ENCODE results near the gene CKLF. TPM values are rescaled to one million over a fixed set of nuclear protein-coding genes. Genes with fewer than 3 reads are reported as not detected.

CKLF gene
- total RNA-seq, 1 experiment from 2014 or later, result 47.9 TPM

DNA sequence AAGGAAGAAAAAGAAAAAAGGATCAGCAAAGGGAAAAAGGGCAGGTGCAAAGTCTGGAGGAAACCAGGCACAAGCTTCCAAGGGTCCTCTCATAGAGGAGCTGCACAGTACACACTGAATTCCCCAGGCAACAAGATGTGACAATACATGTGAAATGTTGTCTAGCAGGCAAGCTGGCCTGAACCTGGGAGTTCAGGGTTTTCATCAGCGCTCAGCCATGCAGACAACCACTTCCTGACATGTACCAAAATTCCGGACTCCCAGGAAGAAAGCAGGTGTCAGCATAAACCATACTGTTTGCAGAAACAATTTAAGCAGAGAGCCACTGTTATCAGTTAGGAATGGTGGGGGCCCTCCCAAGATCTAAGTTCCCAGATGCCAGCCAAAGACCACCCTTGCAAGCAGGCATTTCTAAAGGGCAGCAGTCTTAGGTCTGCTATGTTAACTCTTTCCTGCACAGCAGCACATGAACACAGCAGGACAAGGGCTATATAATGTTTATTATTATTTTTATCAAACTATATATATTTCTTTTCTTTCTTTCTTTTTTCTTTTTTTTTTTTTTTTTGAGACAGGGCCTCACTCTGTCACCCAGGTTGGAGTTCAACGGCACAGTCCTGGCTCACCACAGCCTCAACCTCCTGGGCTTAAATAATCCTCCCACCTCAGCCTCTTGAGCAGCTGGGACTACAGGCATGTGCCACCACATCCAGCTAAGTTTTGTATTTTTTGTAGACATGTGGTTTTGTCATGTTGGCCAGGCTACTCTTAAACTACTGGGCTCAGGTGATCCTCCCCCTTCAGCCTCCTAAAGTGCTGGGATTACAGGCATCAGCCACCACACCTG, 12.5 kb upstream of the CKLF start:
- Histone ChIP-seq H3K4me3 (ENCODE audit: low read depth, low read length, poor library complexity, severe bottlenecking) (no peak overlapping the region), H3K27me3 (replicated peaks; ENCODE audit: insufficient read depth, low read depth, low read length, poor library complexity) (no peaks in the 10 kb centered on the region), H3K9me3 (ENCODE audit: low read depth, low read length, poor library complexity, severe bottlenecking) (no peaks in the 10 kb centered on the region), H3K36me3 (ENCODE audit: insufficient read depth, low read length, poor library complexity, severe bottlenecking) (no peaks in the 10 kb centered on the region), H3K4me1 (ENCODE audit: insufficient read depth, low read length, poor library complexity, severe bottlenecking) (no peaks in the 10 kb centered on the region), H3K27ac (ENCODE audit: low read depth, low read length, poor library complexity, severe bottlenecking) (no peak overlapping the region)
- CTCF ChIA-PET, result no interaction called here
- POLR2A ChIA-PET (ENCODE audit: low non-redundant PET), result no interaction called here
- TF ChIP-seq EZH2 (IDR thresholded peaks at IDR 0.05; ENCODE audit: borderline replicate concordance, low read depth, low read length, poor library complexity, severe bottlenecking) (no peak), CTCF (conservative IDR thresholded peaks at IDR 0.05; ENCODE audit: low read depth, low read length) (no peak)
- DNase-seq (ENCODE audit: low spot score), result no peak
- intact Hi-C loops (cut with micrococcal nuclease; ENCODE audit: unreplicated experiment), result no loop called here
- no TSS peak for BruUV-seq (replicated peaks)

- BruUV-seq (replicated peaks), result no TSS peak
- no peaks in the 10 kb centered on the region for H3K36me3 ChIP-seq (ENCODE audit: insufficient read depth, low read length, poor library complexity, severe bottlenecking)
- H3K4me3 ChIP-seq (ENCODE audit: low read depth, low read length, poor library complexity, severe bottlenecking), result no peak overlapping the region
- no peaks in the 10 kb centered on the region for H3K4me1 ChIP-seq (ENCODE audit: insufficient read depth, low read length, poor library complexity, severe bottlenecking)
- no peak overlapping the region for H3K27ac ChIP-seq (ENCODE audit: low read depth, low read length, poor library complexity, severe bottlenecking)
- DNase-seq (ENCODE audit: low spot score), result no peak
- TF ChIP-seq EZH2 (IDR thresholded peaks at IDR 0.05; ENCODE audit: borderline replicate concordance, low read depth, low read length, poor library complexity, severe bottlenecking), result no peak
- ChIA-PET POLR2A (ENCODE audit: low non-redundant PET) (interaction anchor here (0.7 kb wide), 1 partner anchor 127 kb away, joined by 4 read pairs; no protein-coding TSS in a partner anchor), CTCF (no interaction called here)
- intact Hi-C loops (cut with micrococcal nuclease; ENCODE audit: unreplicated experiment), result no loop called here
- no peaks in the 10 kb centered on the region for H3K9me3 ChIP-seq (ENCODE audit: low read depth, low read length, poor library complexity, severe bottlenecking)
- H3K27me3 ChIP-seq (replicated peaks; ENCODE audit: insufficient read depth, low read depth, low read length, poor library complexity), result no peaks in the 10 kb centered on the region
Measured at GRCh38 chr16:66541388-66542355, 10.7 kb upstream of the CKLF start.

- Histone ChIP-seq H3K9me3 (ENCODE audit: low read depth, low read length, poor library complexity, severe bottlenecking) (no peaks in the 10 kb centered on the region), H3K27me3 (replicated peaks; ENCODE audit: insufficient read depth, low read depth, low read length, poor library complexity) (no peaks in the 10 kb centered on the region), H3K36me3 (ENCODE audit: insufficient read depth, low read length, poor library complexity, severe bottlenecking) (no peaks in the 10 kb centered on the region), H3K4me3 (ENCODE audit: low read depth, low read length, poor library complexity, severe bottlenecking) (no peak overlapping the region), H3K27ac (ENCODE audit: low read depth, low read length, poor library complexity, severe bottlenecking) (no peak overlapping the region), H3K4me1 (ENCODE audit: insufficient read depth, low read length, poor library complexity, severe bottlenecking) (no peaks in the 10 kb centered on the region)
- BruUV-seq (replicated peaks), result no TSS peak
- POLR2A ChIA-PET (ENCODE audit: low non-redundant PET), result interaction anchor here (0.7 kb wide), 1 partner anchor 126 kb away, joined by 4 read pairs; no protein-coding TSS in a partner anchor
- no peak for TF ChIP-seq EZH2 (IDR thresholded peaks at IDR 0.05; ENCODE audit: borderline replicate concordance, low read depth, low read length, poor library complexity, severe bottlenecking)
- TF ChIP-seq CTCF (conservative IDR thresholded peaks at IDR 0.05; ENCODE audit: low read depth, low read length), result no peak
- CTCF ChIA-PET, result no interaction called here
- intact Hi-C loops (cut with micrococcal nuclease; ENCODE audit: unreplicated experiment), result no loop called here
- no peak for DNase-seq (ENCODE audit: low spot score)
Measured at GRCh38 chr16:66542396-66542795, 10.0 kb upstream of the CKLF start.

Data from A673 (cell line).